HG03097 (cell line): ENCODE data around the gene C4orf51.

ENCODE experiments used
- ATAC-seq: cut with Tn5 transposase; IDR thresholded peaks from one replicate; pipeline ENCODE4 v1.9.1; 2021; ENCODE audit not compliant: unreplicated experiment, low FRiP score

C4orf51 gene

DNA sequence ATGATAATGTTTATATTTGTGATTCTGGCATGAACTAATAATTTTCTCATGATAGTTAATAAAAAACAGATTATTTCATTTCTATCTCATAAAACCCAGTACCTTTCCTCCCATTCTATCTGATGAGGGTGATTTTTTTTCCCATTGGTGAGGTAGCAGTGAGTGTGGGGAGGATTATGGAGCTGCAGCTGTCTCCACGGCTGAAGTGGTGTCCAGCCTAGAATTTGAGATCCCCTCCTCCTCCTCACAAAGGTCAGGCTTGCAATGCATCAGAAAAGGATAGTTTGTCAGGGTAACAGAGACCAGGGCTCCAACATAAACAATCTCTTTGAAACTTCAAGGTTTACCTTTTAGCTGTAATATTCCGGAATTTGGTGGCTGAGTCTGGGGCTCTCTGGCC is 60.9 kb downstream of the C4orf51 start:
- no peak for ATAC-seq

DNA sequence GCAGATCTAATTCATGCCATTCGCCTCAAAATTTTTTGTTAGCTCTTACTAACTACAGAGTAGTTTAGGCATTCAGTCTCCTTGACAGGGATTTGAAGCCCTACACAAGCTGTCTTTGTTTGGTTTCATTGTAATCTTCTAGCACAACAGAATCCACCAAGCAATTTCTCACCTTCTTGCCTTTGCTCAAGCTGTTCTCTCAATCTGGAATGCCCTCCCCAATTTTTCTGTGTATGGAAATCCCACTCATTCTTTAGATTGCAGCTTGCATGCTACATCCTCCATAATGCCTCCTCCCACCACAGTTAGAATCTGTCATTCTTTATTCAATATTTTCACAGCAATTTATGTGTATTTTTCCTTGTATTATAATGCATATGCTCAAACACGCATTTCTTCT is 63.7 kb downstream of the C4orf51 start:
- no peak for ATAC-seq

DNA sequence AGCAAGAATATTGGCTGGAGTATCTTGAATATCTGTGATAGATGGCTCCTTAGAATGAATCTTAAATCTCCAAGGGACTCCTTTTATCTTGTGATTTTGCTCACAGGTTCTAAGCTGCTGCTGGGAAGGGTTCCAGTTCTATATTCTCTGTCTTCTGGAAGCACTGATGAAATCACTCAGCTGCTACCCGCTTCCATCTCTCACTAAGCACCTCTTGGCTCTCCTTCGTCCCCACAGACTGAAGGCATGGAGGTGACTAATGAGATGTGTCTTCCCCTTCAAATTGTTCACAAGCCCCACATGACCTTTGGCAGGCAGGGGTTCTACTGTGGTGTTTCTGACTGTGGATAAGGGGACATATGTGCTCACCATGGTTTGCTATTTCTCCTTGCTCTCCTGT is 75.9 kb downstream of the C4orf51 start:
- no peak for ATAC-seq

DNA sequence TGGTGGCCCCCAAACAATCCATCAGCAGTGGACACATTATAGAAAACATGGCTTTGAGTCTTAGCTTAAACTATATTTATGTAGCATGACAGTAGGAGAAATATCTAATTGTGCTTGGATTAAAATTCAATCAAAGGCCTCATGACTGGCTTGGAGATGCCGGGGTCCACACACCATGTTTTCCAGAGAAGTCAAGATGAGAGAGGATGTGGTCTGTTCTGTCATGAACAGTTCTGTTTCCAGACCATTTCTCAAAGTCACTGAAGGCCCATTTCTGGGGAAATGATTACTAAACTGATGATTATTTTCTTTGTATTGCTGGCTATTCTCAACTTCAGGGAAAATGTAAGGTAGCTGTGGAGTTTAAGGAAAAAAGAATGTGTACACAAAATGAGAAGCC is 76.3 kb downstream of the C4orf51 start:
- ATAC-seq = no peak

DNA sequence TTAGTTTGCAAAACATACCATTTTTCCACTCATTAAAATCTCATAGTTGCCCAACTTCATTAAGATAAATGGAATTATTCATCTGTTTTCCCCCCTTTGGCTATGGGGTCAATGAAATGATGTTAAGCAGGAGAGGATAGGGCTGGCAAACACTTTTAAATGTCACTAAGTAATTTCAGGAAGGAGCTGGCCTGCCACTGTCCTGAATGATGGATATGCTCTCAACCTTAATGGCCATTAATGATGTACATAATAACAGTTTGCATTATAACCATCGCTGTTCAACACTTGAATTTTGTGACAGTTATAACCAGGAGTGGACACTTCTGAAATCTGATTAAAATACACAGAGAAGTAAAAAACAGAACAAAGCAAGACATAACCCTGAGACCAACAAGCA is 77.2 kb downstream of the C4orf51 start:
- no peak for ATAC-seq

DNA sequence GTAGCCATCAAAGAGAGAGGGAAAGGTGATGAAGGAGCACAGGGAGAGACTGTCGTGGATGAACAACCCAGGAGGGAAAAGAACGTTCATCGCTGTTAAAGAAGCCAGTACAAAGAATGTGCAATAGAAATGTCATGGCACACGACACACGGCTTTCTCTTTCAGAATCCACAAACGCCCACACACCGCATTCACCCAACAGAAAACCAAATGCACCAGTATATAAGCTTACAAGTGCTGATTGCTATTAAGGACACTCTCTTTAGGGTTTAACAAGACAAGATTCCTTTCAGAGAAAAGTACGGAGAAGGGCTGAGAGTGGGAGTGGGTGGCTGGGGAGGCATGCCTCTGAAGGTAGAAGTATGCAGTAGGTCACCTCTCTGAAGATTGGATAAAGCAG is 80.2 kb downstream of the C4orf51 start:
- ATAC-seq = no peak

DNA sequence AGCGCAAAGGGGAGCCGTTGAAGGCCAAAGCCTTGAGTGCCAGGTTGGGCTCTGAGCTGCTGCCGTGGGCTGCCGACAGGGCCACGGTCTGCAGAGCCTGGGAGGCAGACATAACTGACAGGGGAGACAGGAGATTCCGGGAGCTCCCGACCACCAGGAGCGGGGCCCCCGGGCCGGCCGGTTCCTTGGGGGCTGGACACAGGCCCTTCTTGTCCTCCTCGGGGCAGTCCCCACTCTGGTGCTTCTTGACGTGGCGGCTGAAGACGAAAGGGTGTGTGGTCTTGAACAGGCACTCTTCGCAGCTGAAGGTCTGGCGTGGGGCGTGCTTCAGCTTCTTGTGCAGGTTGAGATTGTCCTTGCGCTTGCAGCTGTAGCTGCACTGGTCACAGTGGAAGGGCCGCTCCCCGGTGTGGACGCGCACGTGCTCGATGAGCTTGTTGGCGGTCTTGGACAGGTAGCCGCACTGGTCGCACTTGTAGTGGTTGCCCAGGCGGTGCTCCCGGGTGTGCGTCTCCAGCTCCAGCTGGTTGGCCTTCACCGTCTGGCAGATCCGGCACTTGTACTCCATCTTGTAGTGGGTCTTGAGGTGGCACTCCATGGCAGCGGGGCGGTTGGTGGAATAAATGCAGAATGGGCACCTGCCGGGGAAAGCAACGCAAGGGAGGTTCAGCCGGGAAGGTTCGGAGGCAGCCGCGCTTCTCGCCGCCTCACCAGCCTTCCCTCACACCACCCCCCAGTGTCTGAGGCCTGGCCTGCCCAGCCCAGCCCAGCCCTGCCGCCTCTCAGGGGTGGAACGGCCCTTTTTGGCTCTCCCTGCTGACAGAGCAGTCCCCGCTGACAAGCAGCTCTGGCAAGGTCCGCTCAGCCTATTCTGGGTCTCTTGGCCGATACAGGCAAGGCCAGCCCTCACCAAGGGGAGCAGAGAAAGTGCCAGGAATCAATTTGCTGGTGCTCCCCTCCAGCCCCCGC is 81.3 kb downstream of the C4orf51 start:
- no peak for ATAC-seq

DNA sequence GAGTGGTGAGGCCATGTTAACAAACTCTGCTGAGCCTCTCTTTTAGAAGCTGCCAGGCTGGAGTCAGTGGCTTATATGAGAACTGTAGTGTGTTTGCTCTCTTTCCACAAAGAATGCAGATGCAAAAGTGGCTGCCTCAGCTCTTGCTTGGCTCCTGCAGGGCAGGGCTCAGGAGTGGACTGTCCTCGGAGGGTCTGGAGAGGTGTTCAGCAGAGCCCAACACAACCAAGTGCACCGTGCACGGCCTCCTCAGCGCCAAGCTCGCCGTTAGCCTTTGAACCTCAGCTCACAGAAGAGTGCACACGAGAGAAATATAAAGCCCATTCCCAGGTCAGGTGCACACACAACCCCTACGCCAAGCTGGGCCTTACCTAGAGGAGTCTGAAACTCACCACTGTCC is 82.8 kb downstream of the C4orf51 start:
- no peak for ATAC-seq

DNA sequence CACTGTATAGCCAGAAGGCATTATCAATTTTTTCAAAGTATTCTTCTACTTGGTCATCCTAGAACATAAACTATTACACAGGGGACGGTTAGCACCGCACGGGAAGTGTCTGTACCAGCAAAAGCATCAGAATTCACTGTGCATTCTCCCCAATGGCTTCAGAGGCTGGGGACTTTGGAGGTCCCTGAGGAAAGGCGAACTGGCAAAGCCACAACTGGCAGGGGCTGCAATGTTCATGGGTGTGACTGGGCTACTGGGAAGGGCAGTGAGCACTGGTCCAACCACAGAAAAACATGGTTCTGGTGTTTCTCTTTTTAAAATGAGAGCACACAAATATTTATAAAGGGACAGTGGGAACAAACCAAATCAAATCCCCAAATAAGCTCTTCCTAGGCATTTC is 83.5 kb downstream of the C4orf51 start:
- ATAC-seq = no peak

DNA sequence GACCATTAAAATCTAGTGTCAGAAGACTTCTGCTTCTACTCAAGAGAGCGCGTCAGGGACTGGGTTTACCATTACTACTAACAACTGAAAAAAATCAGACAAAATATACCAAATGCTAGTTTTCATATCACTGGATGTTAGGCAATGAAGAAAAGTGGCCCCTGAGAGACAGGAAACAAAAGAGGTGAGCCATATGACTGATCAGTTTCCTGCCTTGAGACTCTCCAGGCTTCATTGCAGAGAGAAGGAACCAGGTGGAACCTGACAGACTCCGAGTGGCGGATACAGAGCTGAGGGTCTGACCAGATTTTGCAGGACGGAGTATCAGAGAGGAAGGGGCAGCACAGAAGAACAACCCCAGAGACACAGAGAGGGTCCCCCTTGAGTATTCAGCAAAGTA is 86.3 kb downstream of the C4orf51 start:
- no peak for ATAC-seq

DNA sequence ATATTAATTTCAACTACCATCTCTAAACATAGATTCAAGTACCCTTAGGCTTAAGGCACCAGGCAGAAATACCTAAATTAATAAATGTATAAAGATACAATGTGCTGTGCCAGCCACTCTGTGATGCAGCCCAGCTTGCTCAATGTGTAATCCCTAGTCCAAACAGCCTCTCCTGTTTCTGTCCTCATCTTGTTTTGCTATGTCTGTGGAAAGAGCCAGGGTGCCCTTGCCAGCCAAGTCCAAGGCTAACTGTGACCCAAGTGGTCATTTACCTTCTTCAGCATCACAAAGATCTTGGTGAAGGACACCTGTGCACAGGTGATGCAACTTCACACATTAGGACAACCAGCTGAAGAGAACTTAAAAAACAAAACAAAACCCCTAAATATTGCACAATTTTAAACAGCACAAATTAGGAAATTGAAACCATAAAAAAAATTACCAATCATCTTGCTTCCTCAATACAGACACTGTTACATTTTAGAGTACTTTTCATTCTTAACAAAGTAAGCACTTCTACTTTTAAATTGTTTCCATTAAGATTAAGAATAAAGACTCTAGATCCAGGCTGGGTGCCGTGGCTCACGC is 89.6 kb downstream of the C4orf51 start:
- no peak for ATAC-seq

DNA sequence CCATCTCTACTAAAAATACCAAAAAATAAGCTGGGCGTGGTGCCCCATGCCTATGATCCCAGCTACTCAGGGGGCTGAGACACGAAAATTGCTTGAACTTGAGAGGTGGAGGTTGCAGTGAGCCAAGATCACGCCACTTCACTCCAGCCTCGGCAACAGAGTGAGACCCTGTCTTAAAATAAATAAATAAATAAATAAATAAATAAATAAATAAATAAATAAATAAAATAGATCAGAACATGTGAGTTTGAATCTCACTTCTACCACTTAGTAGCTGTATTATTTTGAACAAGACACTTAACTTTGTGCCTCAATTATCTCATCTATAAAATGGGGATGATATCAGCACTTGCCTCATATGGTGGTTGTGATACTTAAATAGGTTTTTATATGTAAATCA is 90.2 kb downstream of the C4orf51 start:
- ATAC-seq = no peak

DNA sequence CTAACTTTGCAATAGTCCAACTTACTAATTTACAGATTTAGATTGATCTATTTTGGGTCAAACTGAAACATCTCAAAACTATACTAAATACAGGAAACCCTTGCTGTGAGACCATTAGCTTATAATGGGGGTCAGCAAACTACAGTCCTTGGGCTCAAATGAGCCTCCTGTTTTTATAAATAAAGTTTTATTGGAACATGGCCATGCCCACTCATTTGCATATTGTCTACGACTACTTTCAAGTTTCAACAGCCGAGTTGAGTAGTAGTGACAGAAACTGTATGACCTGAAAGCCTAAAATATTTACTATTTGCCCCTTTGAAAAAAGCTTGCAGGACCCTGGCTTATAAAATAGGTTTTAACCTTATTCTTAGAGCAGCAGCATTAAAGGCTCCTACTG is 92.4 kb downstream of the C4orf51 start:
- no peak for ATAC-seq

DNA sequence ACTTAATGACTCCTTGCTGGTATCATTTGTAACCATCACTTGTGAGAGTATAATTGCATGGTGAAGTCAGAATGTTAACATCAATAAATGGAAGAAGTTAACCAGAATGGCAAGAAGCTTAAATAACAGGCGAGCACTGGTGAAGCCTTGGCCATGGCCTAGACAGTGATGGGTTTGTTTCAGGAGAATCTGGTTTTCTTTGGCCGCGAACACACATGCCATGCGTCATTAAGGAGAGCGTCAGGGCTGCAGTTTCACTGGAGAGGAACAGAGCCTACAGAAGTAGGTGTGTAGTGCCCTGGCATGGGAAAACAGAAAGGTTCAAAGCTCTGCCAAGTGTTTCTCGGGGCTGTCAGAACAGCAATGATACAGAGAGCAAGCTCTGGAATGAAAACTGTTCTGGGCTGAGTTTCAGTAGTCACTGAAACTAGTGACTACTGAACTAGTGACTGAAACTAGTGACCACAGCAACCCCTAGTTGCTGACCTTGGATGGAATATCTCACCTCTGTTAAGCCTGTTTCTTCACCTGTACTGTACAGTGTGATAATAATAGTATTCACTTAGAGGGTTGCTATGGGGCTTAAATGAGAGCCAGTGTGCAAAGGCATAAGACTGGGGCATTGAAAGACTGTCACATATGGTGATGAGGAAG is 93.8 kb downstream of the C4orf51 start:
- peak; percentile 81 for ATAC-seq

DNA sequence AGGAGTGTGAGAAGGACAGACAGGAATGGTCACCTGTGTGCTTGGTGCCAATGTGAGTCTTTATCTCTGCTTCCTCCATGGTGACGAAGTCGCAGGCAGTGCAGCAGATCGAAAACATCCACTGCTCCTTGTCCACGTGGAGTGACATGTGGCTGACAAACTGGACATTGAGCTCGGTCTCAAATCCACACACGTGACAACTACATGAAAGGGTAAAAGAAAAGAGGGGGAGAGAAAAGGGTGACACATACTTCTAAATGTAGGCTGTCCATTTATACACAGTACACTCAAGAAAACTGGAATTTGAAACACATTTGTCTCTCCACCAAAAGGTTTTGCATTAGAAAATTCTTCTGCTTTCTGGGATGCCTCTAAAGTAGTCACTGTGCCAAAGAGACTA is 94.5 kb downstream of the C4orf51 start:
- ATAC-seq = no peak

DNA sequence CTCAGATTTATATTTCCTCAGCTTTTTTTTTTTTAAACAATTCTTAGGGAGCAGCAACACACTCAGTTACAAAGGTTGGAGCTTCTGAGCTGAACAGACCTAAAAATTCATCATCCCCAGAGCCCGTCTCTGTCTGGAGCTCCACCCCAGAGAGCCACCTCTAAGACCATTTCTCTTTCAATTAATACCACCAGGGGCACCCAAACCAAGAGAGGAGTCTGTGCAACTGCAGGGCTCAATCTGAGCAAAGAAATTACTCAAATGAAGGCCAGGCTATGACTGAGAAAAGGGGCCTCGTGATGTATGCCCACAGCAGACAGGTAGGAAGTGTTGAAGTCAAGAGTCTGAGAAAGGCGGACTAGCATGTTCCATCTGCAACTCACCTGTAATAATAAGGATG is 95.5 kb downstream of the C4orf51 start:
- no peak for ATAC-seq

DNA sequence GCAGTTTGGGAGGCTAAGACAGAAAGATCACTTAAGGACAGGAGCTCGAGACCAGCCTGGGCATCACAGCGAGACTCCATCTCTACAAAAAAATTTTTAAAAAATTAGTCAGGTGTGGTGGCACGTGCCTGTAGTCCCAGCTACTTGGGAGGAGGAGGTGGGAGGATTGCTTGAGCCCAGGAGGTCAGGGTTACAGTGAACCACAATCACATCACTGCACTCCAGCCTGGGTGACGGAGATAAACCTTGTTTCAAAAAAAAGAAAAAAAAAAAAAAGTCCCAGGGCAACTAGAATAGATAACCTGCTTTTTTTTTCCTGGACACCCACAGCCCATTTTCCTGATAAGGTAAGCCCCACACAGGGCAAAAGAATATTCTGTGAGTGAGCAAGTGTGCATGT is 96.3 kb downstream of the C4orf51 start:
- ATAC-seq = no peak

DNA sequence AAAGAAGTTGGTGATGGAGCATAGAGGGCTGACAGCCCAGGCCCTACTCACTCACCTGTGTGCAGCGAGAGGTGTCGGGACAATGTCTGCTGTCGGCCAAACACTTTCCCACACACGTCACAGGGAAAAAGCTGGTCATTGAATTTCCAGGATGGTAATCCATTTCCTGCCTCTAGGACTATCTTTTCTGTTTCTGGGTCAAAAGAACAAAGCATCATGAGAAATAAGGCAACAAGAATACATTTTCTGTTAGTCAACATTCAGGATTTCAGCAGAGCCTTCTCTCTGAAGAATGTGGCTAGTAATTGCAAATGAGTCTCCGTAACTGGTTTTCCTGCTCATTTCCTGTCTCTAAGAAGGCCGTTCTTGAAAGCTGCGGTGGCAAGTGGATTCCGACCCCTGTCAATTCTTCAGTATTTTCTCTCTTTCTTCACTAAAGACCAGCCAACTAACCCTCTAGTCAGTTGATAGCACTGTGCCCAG is 99.4 kb downstream of the C4orf51 start:
- ATAC-seq = no peak

DNA sequence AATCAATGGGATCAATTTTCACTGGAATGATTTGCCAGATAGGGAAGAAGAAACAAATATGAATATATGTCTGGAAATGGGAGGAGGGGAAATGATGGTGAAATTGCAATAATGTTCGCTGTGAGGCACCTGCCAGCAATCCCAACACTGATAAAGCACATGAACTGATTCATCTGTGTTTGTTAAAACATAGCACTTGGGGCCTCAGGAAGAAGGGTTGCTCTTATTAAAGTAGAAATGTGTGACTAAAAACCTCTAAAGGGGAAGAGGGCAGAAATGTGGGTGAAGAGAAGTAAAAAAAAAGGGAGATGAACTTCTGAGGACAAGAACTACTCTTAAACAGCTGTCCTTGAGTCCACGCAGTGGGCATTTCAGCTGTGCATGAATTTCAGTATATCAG is 101.4 kb downstream of the C4orf51 start:
- ATAC-seq = no peak
